ENCODE data around the gene HERPUD2. TPM values are rescaled to one million over a fixed set of nuclear protein-coding genes. Genes with fewer than 3 reads are reported as not detected.

Gene HERPUD2
- total and polyA plus RNA-seq, 2 of the 8 experiments (the other 6 are each of a cell fraction or from before 2014, with no cell fraction given) = 18.3 to 27.3 TPM

DNA sequence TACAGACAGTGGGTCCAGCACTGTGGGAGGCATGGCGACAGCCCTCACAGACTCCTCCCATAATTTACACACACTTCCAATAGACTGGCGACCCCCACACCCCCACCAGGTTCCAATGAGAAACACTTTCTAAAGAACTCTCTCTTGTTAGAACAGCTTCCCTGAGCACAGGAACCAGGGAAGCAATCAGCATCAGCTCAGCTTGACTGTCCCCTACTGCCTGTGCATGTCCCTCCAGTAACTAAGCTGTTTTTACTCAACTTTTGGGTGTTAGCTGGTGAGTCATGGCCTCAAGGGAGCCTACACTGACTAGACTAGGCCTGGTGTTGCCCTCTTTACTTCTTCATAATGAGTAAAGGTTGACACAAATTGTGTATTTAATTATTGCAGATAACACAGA lies 32.6 kb upstream of the HERPUD2 start:
- WGBS, 2 experiments (ENCODE audit: extremely low coverage in 1 of 2, insufficient coverage in 1 of 2, insufficient read length in 1 of 2, insufficient replicate concordance in 2 of 2, low coverage in 1 of 2, low lambda C conversion rate in 2 of 2, missing lambda C conversion rate in 1 of 2) = 97% methylated on average over 2 of the region's 2 CpGs; no CpG with 5 or more reads in 1 of the 2 experiments
- H4K5ac ChIP-seq (ENCODE audit: insufficient read length, low read depth, low read length) = no peak overlapping the region
- no peaks in the 10 kb centered on the region for H3K9me3 ChIP-seq (ENCODE audit: insufficient read depth in 2 of 2, low read depth in 1 of 2, low read length in 1 of 2)
- H3K27ac ChIP-seq (ENCODE audit: low read depth, low read length) = no peak overlapping the region
- no peak overlapping the region for H2BK15ac ChIP-seq (ENCODE audit: low read length)
- no peak overlapping the region for H2BK120ac ChIP-seq (replicated peaks; ENCODE audit: low read depth, low read length)
- H3K56ac ChIP-seq (replicated peaks; ENCODE audit: insufficient read length, low read depth, low read length) = no peak overlapping the region
- no peak overlapping the region for H2BK5ac ChIP-seq (ENCODE audit: low read depth, low read length)
- H3K27me3 ChIP-seq (replicated peaks in 1 of 4; ENCODE audit: control insufficient read depth in 3 of 4, extremely low read depth in 1 of 4, insufficient read depth in 3 of 4, low read length in 3 of 4) = no peaks in the 10 kb centered on the region
- H3K14ac ChIP-seq (ENCODE audit: insufficient read length) = no peak overlapping the region
- H4K20me1 ChIP-seq (replicated peaks in 1 of 2; ENCODE audit: control insufficient read depth in 1 of 2, insufficient read depth in 2 of 2, low read length in 2 of 2) = no peaks in the 10 kb centered on the region
- ChIA-PET CTCF (ENCODE audit: partially characterized antibody) (interaction anchor here (1.4 to 1.6 kb wide), 2 partner anchors 18 to 23 kb away, joined by 3 to 7 read pairs; no protein-coding TSS in a partner anchor), POLR2A (ENCODE audit: partially characterized antibody) (interaction anchor here (1.0 kb wide), 1 partner anchor 73 kb away, joined by 3 read pairs; the partner anchor contains the start of gene SEPTIN7)
- H3K4me2 ChIP-seq (ENCODE audit: insufficient read depth in 1 of 2, low read depth in 2 of 2, low read length in 2 of 2) = no peak overlapping the region
- no peak overlapping the region for H4K8ac ChIP-seq (ENCODE audit: extremely low read depth, insufficient read depth, low read length)
- H2BK12ac ChIP-seq (ENCODE audit: low read depth, low read length) = no peak overlapping the region
- no peak overlapping the region for H2AK5ac ChIP-seq (ENCODE audit: low read depth, low read length)
- H2BK20ac ChIP-seq (ENCODE audit: low read length) = no peak overlapping the region
- H3K4ac ChIP-seq (replicated peaks; ENCODE audit: insufficient read length, low read depth, low read length) = no peak overlapping the region
- no peak overlapping the region for H3K4me3 ChIP-seq (ENCODE audit: extremely low read depth in 1 of 4, insufficient read depth in 2 of 4, low read depth in 3 of 4, low read length in 4 of 4)
- FAIRE-seq (no peak), DNase-seq (ENCODE audit: low read depth in 1 of 2, low spot score in 2 of 2) (no peak)
- no peaks in the 10 kb centered on the region for H3K79me1 ChIP-seq (ENCODE audit: low read depth, low read length)
- H3K9ac ChIP-seq (replicated peaks in 1 of 4; ENCODE audit: extremely low read depth in 1 of 4, low read depth in 3 of 4, low read length in 3 of 4) = no peak overlapping the region
- H3K23ac ChIP-seq (ENCODE audit: insufficient read length) = no peak overlapping the region
- H3K79me2 ChIP-seq (ENCODE audit: control insufficient read depth in 1 of 2, insufficient read depth in 2 of 2, low read length in 2 of 2) = no peaks in the 10 kb centered on the region
- no peak overlapping the region for H4K91ac ChIP-seq (replicated peaks; ENCODE audit: insufficient read length, low read length)
- H3K36me3 ChIP-seq (ENCODE audit: control insufficient read depth in 2 of 4, insufficient read depth in 4 of 4, low read length in 3 of 4) = no peaks in the 10 kb centered on the region
- H3K18ac ChIP-seq (ENCODE audit: extremely low read depth, low read length) = no peak overlapping the region
- H2AFZ ChIP-seq (ENCODE audit: low read length) = no peak overlapping the region
- no peaks in the 10 kb centered on the region for H3K4me1 ChIP-seq (replicated peaks in 1 of 4; ENCODE audit: control insufficient read depth in 3 of 4, insufficient read depth in 4 of 4, low read length in 3 of 4)
- H3K23me2 ChIP-seq (ENCODE audit: low read depth, low read length) = no peaks in the 10 kb centered on the region; the same call in 1 of the 2 replicates
- no peak for TF ChIP-seq NRF1 (IDR thresholded peaks at IDR 0.05; ENCODE audit: low read depth, low read length)
- TF ChIP-seq KDM5A (IDR thresholded peaks at IDR 0.05; ENCODE audit: low read length) = no peak
- TF ChIP-seq, protein P1, sequence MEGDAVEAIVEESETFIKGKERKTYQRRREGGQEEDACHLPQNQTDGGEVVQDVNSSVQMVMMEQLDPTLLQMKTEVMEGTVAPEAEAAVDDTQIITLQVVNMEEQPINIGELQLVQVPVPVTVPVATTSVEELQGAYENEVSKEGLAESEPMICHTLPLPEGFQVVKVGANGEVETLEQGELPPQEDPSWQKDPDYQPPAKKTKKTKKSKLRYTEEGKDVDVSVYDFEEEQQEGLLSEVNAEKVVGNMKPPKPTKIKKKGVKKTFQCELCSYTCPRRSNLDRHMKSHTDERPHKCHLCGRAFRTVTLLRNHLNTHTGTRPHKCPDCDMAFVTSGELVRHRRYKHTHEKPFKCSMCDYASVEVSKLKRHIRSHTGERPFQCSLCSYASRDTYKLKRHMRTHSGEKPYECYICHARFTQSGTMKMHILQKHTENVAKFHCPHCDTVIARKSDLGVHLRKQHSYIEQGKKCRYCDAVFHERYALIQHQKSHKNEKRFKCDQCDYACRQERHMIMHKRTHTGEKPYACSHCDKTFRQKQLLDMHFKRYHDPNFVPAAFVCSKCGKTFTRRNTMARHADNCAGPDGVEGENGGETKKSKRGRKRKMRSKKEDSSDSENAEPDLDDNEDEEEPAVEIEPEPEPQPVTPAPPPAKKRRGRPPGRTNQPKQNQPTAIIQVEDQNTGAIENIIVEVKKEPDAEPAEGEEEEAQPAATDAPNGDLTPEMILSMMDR (IDR thresholded peaks at IDR 0.05; ENCODE audit: control extremely low read depth in 1 of 3, insufficient read depth in 1 of 3, low read depth in 1 of 3, low read length in 3 of 3) = no peak
- no peak for TF ChIP-seq SUZ12 (IDR thresholded peaks at IDR 0.05; ENCODE audit: low read length)
- no peak for TF ChIP-seq TAF1 (IDR thresholded peaks at IDR 0.05; ENCODE audit: low read depth, low read length)
- TF ChIP-seq GABPA (IDR thresholded peaks at IDR 0.05; ENCODE audit: borderline replicate concordance, insufficient read depth, low read length) = no peak
- TF ChIP-seq BCL11A (IDR thresholded peaks at IDR 0.05; ENCODE audit: low read depth in 2 of 2, low read length in 2 of 2) = no peak
- TF ChIP-seq SP1 (IDR thresholded peaks at IDR 0.05; ENCODE audit: low read depth, low read length) = no peak
- TF ChIP-seq RAD21 (IDR thresholded peaks at IDR 0.05 in 1 of 2, conservative IDR thresholded peaks at IDR 0.05 in 1 of 2; ENCODE audit: low read depth in 2 of 2, low read length in 2 of 2) = no peak
- no peak for TF ChIP-seq CBX5 (IDR thresholded peaks at IDR 0.05; ENCODE audit: low read depth, low read length)
- no peak for TF ChIP-seq TCF12 (IDR thresholded peaks at IDR 0.05; ENCODE audit: low read depth, low read length)

All from H1 (cell line).